IPS-NIHi7 (cell line): ENCODE results near the gene ROS1.
A peak's percentile ranks its signal among the peaks of the same experiment; 100 is the strongest.
"Not testable (repeated sequence)": the region's sequence is repeated elsewhere in the genome, so short reads cannot be mapped to it uniquely, and the experiment has no call there.

Experiments
- DNase-seq: peaks from one replicate; pipeline ENCODE4 v3.0.0; 2012; ENCODE audit warnings: mixed read lengths; ENCODE audit errors: extremely low spot score

ROS1 gene

DNA sequence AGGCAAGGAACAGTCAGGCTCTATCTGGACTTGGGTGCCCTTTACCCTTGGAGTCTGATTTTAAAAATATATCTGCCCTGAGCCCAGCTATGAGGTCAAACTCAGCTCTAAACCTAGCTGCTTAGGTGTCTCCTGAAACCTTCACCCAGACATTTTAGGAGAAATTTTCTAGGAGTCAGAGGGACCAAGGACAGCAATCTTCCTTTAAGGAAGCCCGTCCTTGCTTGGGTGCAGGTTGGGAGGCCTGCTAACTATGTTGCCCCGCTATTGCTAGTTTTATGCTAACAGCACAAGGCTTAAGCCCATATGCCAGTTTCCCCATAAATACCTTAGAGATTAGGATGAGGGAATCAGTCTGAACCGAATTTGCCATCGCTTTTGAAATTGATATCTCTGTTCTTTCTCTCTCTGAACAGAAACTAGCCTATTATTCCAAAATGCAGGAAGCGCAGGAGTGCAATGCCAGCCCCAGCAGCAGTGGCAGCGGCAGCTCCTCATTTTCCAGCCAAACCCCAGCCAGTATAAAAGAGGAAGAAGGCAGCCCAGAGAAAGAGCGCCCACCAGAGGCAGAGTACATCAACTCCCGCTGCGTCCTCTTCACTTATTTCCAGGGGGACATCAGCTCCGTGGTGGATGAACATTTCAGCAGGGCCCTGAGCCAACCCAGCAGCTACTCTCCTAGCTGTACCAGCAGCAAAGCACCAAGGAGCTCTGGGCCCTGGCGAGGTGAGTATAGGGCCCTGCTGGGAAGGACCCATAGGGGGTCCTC lies 157.8 kb downstream of the ROS1 start:
- DNase-seq, result peak; percentile 75

DNA sequence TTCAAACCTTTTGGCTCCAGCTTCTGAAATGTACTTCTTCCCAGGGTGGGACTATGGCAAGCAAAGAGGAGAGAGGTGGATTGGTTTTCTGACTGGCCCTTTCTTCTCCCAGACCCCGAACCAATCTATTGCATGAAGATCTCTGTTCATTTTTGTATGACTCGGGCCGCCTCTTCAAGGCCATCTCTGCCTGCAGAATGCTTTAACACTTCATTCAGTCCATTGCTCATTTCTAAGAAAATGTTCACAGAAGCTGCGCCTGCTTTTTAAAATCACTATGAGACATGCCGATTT lies 158.7 kb downstream of the ROS1 start:
- DNase-seq, result no peak

DNA sequence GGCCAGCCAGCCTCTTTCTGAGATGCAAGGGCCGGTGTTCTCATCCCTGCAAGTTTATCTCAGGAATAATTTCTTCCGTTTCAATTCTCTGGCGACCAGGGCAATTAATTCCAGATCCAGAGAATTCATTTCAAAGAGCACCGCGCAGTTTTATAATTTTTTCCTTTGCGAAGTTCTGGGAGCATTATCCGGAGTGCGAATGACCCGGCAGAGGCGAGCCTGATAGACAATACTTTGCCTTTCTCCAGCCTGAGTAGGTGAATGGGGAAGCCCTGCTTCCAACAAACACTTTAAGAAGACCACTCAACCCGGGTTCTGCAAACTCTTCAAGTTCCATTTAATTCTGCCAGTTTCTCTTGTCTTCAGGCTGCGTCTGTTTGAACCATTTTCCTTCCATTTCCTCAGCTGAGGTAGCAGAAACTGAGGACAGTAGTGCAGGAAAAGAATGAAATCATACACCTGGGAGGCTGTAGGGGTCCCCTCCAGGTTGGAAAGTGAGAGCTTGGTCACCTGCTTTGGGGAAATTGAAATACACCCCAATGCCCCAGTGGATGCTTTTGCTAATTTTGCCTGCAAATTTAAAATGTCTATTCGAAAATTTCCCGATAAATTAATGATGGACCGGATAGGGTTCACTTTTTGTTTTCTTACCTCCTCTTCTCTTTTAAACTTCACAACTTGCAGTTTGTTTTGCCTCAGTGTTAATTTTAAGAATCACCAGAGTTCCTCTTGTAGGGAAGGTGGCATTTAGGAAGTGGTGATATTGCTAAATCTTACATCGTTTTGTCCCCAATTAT lies 159.3 kb downstream of the ROS1 start:
- no peak for DNase-seq

DNA sequence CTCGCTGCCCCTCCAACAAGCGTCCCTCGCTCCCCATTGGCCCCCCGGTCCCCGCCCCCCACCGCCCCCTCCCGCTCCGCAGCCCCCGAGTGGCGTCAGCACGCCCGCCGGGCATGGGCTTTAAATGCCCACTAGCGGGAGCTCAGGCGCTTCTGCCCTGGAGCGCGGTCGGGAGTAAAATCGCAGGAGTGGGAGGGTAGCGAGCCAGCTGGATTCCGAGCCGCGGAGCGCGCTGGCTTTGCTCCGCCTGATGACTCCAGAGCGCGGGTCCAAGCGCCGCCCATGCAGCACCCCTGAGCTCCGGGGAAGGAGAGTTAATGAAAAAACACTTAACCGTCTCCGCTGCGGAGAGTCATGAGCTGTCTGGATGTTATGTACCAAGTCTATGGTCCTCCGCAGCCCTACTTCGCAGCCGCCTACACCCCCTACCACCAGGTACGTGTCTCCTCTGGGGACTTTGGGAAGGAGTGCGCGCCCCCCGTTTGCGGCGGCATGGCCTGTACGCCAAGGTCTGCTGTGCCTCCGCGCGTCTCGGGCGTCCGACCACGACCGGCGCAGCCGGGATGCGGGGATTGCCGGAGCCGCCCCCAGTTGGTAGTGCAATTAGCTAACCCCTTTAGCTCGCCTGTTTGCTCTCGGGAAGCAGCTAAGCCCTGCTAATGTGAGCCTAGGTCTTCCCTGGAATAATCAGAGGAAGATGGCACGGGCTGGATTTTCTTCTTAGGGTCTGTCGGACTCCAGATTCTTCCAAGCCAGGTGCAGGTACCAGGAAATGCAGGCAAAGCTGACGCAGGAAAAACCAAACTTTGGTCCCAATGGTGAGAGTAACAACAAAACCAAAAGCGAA lies 160.1 kb downstream of the ROS1 start, which contains the start of gene VGLL2:
Gene VGLL2, plus strand, starts transcription at position 149 of the 847 bp plus-strand sequence. Its CDS starts 206 bp downstream, at position 355.
- DNase-seq, result peak; percentile 70

DNA sequence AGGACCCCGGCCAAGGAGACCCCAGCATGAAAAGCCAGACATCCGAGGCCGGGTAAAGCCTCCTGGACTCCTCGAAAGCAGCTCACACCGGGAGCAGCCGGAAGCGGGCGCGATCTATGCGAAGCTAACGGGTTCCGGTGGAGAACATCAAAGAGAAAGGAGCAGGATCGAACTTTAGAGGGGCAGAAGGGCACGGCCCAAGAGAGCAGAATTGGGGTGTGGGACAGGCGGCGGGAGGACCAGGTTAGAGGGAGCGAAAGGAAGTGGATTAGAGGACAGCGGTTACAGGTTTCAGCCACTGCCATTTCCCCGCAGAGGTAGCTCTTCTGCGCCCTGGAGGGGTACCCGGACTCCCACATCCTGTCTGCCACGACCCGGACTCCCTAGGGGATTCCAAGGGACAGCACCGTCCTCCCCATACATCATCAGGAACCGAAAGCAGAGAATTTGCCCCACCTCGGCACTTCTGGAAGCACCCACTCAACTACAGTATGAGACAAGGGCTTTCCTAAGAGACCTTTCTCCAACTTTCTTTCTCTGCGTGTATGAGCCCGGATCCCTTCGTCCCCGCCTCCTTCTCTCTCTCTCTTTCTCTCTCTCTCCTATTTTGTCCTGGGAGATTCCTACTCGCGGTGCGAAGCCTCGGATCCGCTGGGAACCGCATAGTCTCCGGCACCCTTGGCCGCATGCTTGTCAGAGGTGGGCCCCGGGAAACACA lies 160.9 kb downstream of the ROS1 start:
- DNase-seq, result peak; percentile 24

DNA sequence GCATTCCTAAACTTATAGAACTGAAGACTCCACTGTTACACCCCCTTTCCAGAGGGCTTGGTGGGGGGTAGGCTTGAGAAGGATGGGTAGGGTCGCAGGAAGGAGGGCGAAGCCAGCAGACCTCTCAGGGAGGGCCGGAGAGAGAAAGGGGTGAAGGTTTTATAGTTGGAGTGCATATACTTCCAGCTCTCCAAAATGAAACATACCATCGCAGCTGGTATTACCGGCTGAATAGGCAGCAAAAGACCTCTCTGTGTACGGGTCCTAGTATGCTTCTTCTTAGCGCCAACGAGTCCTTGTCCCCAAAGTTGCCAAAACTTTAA lies 161.4 kb downstream of the ROS1 start:
- DNase-seq, result no peak

DNA sequence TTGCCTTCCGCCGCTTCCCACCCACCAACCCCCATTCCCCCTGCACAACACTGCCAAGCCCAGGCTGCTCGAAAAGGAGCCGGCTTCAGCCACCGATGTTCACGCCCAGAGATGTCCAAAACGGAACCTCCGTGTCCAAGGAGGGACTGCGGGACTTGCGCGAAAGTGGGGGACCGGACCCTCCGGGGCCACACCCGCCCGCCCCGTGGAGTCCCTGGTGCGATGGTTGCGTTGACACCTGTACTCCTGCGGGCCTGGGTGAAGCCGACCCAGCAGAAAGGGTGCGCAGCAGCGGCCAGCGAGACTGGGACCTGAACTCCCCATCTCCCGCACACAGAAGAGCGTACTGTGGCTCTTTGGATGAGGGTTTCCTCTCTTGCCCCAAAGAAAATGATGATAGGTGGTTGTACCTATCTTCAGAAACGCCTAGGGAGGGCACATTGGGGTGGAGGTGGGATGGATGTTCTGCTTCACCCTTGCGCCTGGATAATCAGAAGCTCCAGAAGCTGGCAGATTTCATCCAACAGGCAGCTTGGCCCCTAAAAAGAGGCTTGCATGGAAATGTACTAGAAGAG lies 162.3 kb downstream of the ROS1 start:
- no peak for DNase-seq

DNA sequence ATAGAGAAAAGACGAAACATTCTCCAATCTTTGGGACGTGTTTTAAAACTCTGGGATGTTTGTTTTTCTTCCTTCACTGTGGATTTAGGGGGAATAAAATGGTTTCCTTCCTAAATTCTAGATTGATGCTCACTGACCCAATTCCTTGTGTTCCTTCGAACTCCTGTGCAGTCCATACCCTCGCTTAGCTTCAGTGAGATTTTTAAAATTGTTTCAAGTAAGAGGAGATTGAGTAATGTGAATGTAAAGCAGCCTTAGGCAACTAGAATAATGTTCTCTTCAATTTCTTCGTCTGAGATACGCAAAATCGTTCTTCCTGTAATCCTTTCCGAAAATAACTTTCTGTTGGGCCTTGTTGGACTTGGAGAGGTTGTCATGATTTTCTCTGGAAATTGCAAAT lies 162.9 kb downstream of the ROS1 start:
- DNase-seq, result no peak

DNA sequence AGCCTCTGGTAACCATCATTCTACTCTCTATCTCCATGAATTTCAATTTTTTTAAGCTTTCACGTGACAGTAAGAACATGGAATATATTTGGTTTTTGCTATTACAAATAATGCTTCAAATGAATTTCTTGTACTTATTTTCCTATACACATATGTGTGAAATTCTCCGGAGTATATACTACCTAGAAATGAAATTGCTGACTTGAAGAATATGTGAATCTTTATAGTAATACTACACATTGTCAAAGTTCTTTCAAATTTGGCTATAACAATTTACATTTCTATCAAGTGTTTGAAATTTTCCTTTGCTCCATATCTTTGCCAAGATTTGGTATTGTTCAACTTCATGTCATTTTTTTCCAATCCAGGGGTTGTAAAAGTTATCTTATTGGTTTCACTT lies 172.0 kb downstream of the ROS1 start:
- no peak for DNase-seq

DNA sequence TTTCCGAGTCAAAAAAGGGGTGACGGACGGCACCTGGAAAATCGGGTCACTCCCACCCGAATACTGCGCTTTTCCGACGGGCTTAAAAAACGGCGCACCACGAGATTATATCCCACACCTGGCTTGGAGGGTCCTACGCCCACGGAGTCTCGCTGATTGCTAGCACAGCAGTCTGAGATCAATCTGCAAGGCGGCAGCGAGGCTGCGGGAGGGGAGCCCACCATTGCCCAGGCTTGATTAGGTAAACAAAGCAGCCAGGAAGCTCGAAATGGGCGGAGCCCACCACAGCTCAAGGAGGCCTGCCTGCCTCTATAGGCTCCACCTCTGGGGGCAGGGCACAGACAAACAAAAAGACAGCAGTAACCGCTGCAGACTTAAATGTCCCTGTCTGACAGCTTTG lies 180.8 kb downstream of the ROS1 start:
- not testable (repeated sequence) for DNase-seq

DNA sequence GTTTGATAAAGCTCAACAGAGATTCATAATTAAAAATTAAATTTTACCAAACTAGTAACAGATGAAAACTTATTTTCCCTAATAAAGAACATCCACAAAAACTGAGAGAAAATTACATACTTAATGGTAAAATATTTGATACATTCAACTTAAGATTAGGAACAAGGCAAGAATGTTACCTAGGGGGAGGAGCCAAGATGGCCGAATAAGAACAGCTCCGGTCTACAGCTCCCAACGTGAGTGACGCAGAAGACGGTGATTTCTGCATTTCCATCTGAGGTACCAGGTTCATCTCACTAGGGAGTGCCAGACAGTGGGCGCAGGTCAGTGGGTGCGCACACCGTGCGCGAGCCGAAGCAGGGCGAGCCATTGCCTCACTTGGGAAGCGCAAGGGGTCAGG lies 181.2 kb downstream of the ROS1 start:
- DNase-seq, result not testable (repeated sequence)
